ENCODE measurements around the gene TAB2.

GRCh38 chr6:149423964-149424440, 106.5 kb downstream of the TAB2 start:
- no peak for TF ChIP-seq POLR2AphosphoS5 (IDR thresholded peaks at IDR 0.05; ENCODE audit: low read depth, low read length)
- no peak for TF ChIP-seq SUZ12 (IDR thresholded peaks at IDR 0.05; ENCODE audit: low read length)
- TF ChIP-seq POLR2A (IDR thresholded peaks at IDR 0.05; ENCODE audit: control extremely low read depth in 1 of 2, low read depth in 2 of 2, low read length in 2 of 2) = no peak
- TF ChIP-seq, protein P1, sequence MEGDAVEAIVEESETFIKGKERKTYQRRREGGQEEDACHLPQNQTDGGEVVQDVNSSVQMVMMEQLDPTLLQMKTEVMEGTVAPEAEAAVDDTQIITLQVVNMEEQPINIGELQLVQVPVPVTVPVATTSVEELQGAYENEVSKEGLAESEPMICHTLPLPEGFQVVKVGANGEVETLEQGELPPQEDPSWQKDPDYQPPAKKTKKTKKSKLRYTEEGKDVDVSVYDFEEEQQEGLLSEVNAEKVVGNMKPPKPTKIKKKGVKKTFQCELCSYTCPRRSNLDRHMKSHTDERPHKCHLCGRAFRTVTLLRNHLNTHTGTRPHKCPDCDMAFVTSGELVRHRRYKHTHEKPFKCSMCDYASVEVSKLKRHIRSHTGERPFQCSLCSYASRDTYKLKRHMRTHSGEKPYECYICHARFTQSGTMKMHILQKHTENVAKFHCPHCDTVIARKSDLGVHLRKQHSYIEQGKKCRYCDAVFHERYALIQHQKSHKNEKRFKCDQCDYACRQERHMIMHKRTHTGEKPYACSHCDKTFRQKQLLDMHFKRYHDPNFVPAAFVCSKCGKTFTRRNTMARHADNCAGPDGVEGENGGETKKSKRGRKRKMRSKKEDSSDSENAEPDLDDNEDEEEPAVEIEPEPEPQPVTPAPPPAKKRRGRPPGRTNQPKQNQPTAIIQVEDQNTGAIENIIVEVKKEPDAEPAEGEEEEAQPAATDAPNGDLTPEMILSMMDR (IDR thresholded peaks at IDR 0.05; ENCODE audit: control extremely low read depth in 1 of 3, insufficient read depth in 1 of 3, low read depth in 1 of 3, low read length in 3 of 3) = no peak
- TF ChIP-seq CBX8 (IDR thresholded peaks at IDR 0.05; ENCODE audit: borderline replicate concordance, low read depth, low read length) = no peak
- TF ChIP-seq ASH2L (IDR thresholded peaks at IDR 0.05; ENCODE audit: low read length) = no peak
- TF ChIP-seq TAF1 (IDR thresholded peaks at IDR 0.05; ENCODE audit: low read depth, low read length) = no peak
- no peak for TF ChIP-seq RFX5 (IDR thresholded peaks at IDR 0.05; ENCODE audit: borderline replicate concordance, low read depth, low read length)
- no peak for TF ChIP-seq FOSL1 (IDR thresholded peaks at IDR 0.05; ENCODE audit: insufficient read depth, low read depth, low read length)
- no peak for TF ChIP-seq CREB1 (IDR thresholded peaks at IDR 0.05)
- no peak for TF ChIP-seq CHD1 (IDR thresholded peaks at IDR 0.05; ENCODE audit: low read depth, low read length)
- no peak for TF ChIP-seq EZH2 (IDR thresholded peaks at IDR 0.05; ENCODE audit: low read depth, low read length, severe bottlenecking)
- no peak for TF ChIP-seq SIN3A (conservative IDR thresholded peaks at IDR 0.05 in 1 of 2, IDR thresholded peaks at IDR 0.05 in 1 of 2; ENCODE audit: low read depth in 1 of 2, low read length in 2 of 2)
- TF ChIP-seq, protein P2, sequence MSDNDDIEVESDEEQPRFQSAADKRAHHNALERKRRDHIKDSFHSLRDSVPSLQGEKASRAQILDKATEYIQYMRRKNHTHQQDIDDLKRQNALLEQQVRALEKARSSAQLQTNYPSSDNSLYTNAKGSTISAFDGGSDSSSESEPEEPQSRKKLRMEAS (IDR thresholded peaks at IDR 0.05) = no peak
